ENCODE measurements around the gene FKBP7.
"Not testable (repeated sequence)": the region's sequence is repeated elsewhere in the genome, so short reads cannot be mapped to it uniquely, and the experiment has no call there.

Gene FKBP7, protein sequence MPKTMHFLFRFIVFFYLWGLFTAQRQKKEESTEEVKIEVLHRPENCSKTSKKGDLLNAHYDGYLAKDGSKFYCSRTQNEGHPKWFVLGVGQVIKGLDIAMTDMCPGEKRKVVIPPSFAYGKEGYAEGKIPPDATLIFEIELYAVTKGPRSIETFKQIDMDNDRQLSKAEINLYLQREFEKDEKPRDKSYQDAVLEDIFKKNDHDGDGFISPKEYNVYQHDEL

DNA sequence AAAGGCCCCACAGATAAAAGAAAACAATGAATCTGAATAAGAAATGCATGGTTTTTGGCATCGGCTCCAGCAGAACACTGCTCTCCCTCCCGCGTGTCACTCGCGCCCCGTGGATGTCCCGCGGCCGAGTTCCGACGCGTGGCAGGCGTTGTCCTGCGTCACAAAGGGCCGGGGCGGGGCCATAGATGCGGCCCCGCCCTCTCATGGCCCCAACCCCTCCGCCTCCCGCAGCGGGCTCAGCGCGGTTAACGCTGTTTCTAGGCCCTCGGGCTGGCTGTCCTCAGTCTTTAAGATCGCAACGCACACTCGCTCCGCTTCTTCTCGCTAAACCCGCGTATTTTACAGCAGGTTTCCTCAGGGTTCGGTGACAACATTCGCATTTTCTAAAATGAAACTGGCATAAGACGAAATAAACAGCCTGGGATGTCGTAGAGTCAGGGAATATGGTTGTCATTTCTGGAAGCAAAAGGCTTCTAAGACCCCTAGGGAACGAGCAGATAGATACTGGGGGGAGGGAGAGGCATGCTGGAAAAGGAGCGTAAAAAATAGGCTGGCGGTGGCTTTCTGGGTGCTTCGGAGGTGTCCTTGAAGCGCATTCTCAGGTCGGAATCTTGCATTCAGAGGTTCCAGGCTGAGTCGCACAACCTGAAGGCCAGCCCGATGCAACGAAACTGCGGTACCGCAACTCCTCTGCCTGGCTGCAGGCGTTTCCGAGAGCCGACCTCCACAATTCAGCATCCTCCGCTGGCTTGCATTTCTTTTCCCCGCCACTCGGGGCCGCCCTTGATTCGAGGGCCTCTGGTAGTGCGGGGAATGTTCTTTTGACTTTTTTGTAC lies at the start of gene FKBP7:
Gene FKBP7 (minus strand): TSS at position 162 of the 836 bp plus-strand sequence. CDS start 101 bp downstream, at position 61.
- DNase-seq = peak; percentile 91

DNA sequence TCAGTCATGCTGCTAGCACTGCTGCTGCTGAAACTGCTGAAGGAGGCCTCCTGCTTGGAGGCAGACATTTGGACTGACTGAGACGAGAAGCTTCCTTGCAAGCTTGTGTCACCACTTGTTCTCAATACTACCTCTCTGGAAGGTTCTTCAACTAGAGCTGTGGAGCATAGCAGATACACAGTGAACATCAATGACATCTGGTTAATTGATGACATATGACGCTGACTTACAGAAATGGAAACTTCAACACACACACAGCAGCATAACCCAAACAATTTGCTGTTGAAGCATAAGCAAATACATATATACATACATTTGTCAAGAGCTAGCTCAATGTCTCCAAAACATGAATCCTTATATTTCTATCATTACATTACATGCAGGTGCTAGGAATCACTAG lies 49.2 kb upstream of the FKBP7 start:
- no peak for DNase-seq

DNA sequence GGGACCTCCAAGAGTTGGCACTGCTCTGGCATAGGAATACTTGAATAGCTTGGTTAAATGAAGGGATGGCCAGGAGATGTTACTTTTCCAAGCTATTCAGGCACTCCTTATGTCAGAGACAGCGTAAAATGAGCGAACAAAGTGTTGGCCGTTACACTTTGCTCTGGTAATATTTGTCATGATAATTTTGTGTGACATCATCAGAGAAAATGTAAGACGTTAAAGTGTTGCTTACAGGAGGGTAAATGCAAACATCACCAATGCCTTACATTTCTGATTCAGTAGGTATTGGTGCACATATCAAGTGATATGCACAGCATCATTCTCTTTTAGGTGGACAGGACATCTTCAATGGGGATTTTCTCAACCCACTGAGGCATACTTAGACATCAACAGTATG lies 47.9 kb upstream of the FKBP7 start:
- DNase-seq = no peak

DNA sequence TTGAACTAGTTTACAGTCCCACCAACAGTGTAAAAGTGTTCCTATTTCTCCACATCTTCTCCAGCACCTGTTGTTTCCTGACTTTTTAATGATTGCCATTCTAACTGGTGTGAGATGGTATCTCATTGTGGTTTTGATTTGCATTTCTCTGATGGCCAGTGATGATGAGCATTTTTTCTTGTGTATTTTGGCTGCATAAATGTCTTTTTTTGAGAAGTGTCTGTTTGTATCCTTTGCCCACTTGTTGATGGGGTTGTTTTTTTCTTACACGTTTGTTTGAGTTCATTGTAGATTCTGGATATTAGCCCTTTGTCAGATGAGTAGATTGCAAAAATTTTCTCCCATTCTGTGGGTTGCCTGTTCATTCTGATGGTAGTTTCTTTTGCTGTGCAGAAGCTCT lies 47.1 kb upstream of the FKBP7 start:
- DNase-seq = not testable (repeated sequence)

DNA sequence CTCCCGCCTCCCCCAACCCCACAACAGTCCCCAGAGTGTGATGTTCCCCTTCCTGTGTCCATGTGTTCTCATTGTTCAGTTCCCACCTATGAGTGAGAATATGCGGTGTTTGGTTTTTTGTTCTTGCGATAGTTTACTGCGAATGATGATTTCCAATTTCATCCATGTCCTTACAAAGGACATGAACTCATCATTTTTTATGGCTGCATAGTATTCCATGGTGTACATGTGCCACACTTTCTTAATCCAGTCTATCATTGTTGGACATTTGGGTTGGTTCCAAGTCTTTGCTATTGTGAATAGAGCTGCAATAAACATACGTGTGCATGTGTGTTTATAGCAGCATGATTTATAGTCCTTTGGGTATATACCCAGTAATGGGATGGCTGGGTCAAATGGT lies 46.6 kb upstream of the FKBP7 start:
- not testable (repeated sequence) for DNase-seq

DNA sequence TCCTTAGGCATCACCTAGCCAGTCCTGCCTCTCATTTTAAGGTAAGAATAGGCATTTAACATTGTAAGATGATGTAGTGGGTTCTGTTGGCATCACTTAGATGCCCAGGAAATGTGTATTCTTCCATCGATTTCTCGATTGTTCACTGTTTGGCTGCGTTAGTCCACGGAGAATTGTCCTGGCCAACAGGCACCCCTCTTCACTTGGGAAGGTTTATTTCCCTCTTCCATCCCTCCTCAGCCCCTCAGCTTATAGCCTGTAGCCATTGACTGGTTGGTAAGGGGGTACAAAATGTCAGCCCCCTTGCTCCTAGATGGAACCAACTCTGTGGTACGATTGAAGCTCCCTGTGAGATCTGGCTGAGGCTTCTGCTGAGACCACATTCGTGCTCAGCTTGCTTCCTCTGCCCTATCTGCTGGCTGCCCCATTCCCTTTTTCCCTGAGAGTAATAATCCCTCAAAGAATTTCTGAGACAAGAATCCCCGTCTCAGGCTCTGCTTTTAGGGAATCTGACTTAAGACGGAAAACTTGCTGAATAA lies 45.3 kb upstream of the FKBP7 start:
- no peak for DNase-seq

DNA sequence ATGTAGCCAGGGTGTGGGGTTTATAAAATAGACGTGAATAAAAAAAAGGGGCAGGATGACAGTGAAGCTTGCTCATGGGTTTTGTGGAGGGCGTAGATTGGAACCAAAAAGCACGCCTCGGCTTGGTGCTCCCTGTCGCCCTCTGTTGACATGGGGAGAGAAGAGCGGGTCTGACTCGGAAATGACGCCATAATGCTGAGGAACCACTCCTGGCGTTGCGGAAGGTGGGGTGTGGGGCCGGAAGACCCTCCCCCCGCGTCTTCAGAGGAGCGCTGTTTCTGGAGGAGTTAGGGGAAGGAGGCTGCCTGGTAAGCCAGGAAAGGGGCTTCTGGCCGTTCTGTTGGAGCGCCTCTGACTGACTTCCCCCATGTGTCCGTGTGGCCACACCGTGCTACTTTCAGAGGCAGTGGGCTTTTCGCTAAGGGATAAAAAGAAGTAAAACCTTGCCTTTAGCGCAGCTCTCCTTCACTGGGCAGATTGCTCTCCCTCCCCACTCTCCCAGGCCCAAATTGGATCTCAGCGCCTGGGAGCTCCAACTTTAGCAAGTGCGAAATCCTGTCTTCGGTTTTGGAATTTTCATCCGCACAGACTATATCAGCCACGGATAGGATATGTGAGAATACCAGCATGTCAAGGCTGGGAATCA lies 44.7 kb upstream of the FKBP7 start:
- DNase-seq = peak; percentile 89

DNA sequence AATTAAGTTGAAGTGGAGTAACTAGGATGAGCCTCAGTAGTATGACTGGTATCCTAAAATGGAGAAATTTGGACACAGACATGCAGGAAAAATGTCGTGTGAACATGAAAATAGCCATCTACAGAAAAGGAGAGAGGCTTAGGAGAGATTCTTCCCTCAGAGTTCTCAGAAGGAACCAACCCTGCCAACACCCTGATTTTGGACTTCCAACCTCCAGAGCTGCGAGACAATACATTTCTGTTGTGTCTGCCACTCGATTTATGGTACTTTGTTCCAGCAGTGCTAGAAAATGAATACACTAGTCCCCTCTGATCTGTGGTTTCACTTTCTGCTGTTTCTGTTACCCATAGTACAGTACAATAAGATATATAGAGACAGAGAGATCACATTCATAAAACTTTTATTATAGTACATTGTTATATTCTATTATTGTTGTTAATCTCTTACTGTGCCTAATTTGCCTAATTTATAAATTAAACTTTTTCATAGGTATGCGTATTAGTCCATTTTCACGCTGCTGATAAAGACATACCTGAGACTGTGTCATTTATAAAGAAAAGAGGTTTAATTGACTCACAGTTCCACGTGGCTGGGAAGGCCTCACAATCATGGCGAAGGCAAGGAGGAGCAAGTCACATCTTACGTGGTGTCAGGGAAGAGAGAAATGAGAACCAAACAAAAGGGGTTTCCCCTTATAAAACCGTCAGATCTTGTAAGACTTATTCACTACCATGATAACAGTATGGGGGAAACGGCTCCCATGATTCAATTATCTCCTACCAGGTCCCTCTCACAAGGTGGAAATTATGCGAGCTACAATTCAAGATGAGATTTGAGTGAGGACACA lies 43.1 kb upstream of the FKBP7 start:
- no peak for DNase-seq

DNA sequence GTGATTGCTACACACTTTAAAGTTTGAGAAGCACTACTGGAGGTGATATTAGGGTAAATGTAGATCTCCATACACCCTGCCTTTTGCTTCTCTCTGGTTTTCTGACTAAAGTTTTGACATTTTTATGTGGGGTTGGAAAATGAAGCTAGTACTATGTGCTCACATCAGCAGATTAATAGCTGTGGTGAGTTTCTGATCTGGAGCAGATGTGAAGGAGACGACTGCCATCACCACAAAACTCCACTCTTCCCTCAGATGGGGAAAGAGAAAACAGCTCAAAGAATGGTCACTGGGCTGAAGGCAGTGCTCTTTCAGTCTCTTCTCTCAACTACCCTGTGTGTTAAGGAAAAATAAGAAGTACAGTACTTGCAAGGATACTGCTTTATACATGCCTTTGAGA lies 39.1 kb upstream of the FKBP7 start:
- no peak for DNase-seq

DNA sequence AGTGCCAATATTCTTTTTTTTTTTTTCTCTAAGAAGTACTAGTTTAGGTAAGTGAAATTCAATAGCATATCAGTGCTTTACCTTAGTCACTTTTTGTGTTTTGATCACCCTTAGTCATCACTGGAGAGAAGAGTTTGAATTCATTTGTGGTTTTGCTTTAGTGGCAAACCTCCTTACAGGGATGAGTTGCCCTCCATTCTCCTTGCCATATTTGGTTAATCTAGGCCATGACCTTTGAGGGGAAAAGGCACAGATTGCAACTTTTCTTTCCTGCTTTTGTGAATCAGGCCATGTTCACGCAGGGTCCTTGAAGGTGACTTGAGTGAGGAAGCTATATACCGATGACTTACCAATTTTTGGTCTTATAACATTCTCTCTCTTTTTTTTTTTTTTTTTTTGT lies 36.3 kb upstream of the FKBP7 start:
- no peak for DNase-seq

DNA sequence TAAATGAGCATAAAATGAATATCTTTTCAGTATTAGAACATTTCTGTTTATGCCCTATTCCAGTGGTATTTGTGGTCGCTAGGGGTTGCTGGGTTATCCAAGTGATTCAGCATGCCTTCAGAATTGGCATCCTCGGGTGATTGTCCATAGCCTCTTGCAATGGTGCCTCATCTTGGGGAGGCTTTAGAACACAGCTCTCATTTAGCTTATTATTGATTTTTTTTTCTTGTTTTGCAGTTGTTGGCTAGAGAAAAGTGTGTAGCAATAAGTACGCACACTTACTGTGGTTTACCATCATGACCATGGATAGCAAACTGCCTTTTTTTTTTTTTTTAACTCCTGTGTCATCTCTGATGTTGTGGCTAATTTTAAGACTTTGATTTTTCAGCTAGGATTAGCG lies 35.5 kb upstream of the FKBP7 start:
- no peak for DNase-seq

DNA sequence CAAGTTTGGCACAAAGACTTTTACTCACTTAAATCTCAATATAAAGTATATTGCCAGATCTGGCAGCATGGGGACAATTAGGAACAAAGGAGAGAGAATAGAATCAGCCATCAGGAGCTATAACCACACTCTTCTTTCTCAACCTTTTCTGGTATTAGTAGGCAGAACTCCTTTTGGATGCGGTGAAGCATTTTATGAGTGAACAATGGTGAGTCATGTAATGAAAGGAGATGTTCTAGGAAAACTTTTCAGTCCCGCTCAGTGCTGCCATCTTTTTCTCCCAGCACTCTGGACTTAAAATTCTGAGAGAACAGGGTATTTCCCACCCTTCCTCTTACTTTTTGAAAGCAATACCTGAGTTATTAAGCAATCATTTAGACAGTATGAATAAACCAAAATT lies 34.1 kb upstream of the FKBP7 start:
- DNase-seq = no peak

DNA sequence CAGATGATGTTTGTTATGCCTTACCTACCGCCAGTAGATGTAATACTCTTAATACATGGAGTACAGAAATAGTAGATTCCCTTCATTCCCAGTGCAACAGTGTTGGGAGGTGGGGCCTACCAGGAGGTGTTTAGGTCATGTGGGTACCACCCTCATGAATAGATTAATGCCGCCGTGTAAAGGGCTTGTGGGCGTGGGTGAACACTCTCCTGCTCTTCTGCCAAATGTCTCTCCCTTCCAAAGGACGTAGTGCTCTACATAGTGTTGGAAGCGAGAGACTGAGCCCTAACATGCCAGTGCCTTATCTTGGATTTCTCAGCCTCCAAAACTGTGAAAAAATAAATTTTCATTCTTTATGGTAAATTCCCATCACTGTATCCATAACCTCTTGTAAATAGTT lies 32.0 kb upstream of the FKBP7 start:
- no peak for DNase-seq

DNA sequence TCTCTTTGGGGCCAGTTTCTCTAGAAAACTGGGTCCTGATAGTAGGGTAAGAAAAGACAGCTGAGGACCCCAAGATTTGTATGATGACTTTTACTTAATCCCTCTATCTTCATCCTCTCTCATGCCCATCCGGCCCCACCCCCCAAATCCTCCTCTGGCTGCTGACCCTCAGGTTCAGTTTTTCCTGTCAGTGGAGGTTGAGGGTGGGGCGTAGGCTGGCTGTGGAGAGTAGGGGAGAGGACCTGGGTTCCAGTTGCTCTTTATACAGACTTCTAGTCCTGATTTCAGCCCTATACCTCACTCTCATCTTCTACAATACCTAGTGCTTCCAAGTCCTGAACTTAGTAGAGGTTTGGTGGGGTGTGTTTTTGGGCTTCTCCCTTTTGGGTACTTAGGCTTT lies 30.2 kb upstream of the FKBP7 start:
- DNase-seq = no peak

DNA sequence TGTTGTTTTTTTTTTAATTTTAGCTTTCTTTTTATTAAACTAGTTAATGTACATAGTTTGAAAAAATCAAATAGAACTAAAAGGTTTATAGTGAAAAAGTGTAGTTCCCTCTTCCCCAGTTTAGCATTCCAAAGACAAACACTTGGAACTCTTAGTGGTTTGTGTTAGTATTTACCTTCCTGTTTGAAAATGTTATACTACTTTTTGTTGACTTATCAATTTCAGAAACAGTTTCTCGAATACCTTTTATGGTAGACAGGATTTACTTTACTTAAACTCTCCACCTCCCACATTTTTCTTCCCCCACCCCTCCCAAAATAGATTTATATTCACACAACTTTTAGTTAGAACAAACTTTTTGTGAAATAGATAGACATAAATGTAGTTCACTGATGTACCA lies 28.5 kb upstream of the FKBP7 start:
- DNase-seq = no peak

DNA sequence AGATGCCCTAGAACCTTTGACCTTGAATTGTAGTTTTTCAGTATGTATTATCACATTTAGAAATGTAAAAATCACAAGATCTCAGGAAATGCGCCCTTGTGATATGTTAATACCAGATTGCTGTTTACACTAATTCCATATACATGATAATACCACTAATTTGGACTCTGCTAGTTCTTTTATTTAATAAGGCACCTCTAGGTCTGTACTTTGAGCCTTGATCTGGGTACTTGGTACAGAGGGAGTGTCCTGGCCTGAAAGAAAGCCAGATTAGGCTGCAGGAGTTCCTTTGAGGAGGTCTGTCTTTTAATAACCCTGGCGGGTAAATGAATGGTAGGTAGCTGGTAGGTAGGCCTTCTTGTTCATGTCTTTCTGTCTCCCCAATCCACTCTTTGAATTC lies 28.1 kb upstream of the FKBP7 start:
- DNase-seq = no peak

DNA sequence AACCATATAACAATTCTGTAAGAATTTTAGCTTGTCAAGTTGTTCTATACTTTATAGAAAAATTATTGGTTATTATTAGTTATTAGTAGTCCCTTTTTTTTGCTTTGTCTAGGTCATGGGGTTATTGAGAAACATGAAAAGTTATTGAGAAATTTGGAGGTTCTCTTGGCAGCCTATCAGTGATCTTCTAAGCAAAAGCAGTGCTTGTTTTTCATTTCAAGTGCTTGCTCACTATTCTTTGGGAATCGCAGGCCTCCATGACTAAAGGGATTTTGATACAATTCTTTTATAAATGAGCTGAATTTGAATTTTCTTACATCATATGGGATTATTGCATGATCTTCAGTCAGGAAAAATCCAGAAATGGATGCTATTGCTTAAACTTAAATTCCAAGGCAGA lies 27.7 kb upstream of the FKBP7 start:
- DNase-seq = no peak

DNA sequence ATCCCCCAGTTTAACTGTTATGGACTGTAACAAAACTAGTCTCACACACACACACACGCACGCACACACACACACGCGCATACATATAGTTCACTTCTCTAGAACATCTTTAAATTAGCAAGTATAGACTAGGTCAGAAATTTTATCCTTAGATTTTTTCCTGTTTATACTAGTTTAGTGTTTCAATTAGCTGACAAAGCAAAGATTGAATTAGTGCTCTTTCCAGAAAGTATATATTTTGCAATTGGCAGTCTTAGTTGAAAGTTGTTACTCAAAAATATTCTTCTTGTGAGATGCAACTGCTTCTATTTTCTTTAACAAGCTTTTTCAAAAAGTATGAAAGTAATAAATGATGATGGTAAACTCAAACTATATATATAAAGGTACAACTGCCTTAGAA lies 24.4 kb upstream of the FKBP7 start:
- DNase-seq = no peak

DNA sequence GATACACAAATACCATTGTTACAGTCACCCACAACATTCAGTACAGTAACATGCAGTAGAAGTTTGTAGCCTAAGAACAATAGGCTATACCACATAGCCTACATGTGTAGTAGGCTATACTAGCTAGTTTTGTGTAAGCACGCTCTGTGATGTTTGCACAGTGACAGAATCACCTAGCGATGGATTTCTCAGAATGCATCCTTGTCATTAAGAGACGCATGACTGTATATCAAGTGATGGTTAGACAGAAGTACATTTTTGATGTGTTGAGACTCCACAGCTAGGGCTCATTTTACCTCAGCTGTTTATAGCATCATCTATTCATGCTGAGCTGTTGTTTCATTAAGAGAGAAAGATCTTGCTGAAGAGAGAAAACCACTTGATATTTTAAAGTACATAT lies 21.2 kb upstream of the FKBP7 start:
- DNase-seq = no peak

DNA sequence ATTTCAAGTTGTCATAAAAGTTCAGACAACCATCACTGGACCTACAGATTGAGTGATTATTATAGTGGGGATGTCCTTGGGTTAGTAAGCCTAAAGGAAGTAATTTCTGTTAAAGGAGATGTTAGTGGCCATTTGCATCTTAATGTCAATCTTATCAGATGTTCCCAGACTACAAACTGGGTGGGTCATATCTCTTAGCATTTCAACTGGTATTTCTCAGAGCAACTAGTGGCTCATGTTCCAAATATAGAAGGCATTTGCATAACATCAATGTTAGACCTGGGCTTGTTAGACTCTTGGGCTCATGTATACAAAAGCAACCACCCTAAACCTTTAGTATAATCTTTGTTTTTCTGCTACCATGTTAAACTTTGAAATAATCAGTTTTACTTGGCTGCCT lies 19.7 kb upstream of the FKBP7 start:
- no peak for DNase-seq

DNA sequence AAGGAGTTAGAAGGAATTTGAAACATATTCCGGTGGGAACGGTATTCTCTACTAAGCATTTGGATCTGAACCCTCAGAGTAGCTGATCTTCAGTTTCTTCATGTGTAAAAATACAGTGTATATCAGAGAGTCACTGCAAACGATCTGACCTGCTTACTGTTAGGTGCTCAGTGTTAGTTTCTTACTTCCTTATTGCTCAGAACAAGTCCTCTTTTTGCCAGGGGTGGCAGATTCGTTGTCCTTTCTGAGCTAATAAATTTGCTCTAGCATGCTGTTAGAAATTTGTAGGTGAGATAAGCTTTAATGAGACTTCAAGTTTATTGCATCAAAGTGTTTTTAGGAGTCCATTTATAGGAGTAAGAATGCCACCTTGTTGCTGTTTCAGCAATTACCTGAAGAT lies 17.6 kb upstream of the FKBP7 start:
- no peak for DNase-seq

DNA sequence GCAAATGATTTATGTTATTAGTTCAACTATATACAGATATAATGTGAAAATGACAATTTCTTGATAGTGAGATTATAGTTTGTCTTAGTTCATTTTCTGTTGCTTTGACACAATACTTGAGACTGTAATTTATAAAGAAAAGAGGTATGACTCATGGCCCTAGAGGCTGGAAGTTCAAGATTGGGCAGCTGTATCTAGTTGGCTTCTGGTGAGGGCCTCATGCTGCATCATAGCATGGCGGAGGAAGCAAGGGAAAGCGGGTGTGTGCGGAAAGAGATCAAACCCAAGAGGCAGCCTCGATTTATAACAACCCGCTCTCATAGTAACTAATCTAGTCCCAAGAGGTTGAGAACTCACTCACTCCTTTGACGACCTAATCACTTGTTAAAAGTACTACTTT lies 13.2 kb upstream of the FKBP7 start:
- DNase-seq = no peak

DNA sequence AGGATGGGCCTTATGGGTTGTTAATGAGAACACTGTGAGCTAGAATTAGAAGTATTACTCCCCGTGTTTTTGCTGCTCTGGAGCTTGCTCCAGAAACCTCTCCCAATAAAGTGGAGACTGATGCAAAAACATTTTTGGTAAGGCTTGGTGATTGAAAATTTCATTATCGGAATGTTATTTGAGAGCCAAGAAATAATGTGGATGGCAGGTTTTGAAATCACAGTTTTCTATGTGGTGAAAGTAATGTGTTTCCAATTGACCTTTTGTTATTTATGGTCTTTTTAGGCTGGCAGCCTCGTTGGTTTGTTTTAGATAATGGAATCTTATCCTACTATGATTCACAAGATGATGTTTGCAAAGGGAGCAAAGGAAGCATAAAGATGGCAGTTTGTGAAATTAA lies 7.0 kb upstream of the FKBP7 start:
- DNase-seq = no peak

Measured in right hindlimb (tissue), 1 donor.